Large intestine (tissue), 3 donors: ENCODE data around the gene RDH5. TPM values are rescaled to one million over a fixed set of nuclear protein-coding genes. Genes with fewer than 3 reads are reported as not detected.

Source experiments
- DNase-seq, 2 donors: peaks; one replicate each; pipeline versions ENCODE4 v3.0.0 to v3.0.0-alpha.2; 2013
- H3K27ac ChIP-seq: one replicate; pipeline ENCODE4 v1.5.1; 2013; ENCODE audit warnings: low read length
- H3K27me3 ChIP-seq: 2 replicates; pipeline ENCODE4 v1.6.1; 2013; ENCODE audit warnings: low read length; ENCODE audit not compliant: control insufficient read depth, insufficient read depth
- H3K36me3 ChIP-seq: 2 replicates; pipeline ENCODE4 v1.6.1; 2013; ENCODE audit warnings: low read length; ENCODE audit not compliant: control insufficient read depth, insufficient read depth
- H3K4me1 ChIP-seq: one replicate; pipeline ENCODE4 v1.6.1; 2013; ENCODE audit warnings: low read length; ENCODE audit not compliant: control insufficient read depth, insufficient read depth
- H3K4me3 ChIP-seq: one replicate; pipeline ENCODE4 v1.5.1; 2013; ENCODE audit warnings: low read length
- H3K9me3 ChIP-seq: one replicate; pipeline ENCODE4 v1.6.1; 2013; ENCODE audit warnings: mild to moderate bottlenecking, low read depth, low read length, moderate library complexity; ENCODE audit not compliant: control insufficient read depth
- WGBS: methylation state at CpG from one replicate; pipeline ENCODE4 v1.1.5; 2013; ENCODE audit warnings: low lambda C conversion rate; ENCODE audit not compliant: insufficient coverage; 5-methylcytosine and 5-hydroxymethylcytosine counted together
- polyA plus RNA-seq: library from polyadenylated mRNA; unstranded; fragments of 120-200 nt; gene quantifications from one replicate; pipeline ENCODE4 v1.2.1, GENCODE V29; 2013

Gene RDH5
- polyA plus RNA-seq, 1 donor = 56.7 TPM

GRCh38 chr12:55694651-55695050 lies 25.5 kb upstream of the RDH5 start:
- Histone ChIP-seq H3K36me3 (no peaks in the 10 kb centered on the region), H3K27me3 (no peaks in the 10 kb centered on the region), H3K4me1 (peaks cover 35% of the 10 kb centered on the region), H3K4me3 (no peak overlapping the region), H3K9me3 (no peaks in the 10 kb centered on the region), H3K27ac (no peak overlapping the region)
- no peak for DNase-seq
- no CpG with 5 or more reads among the region's 4 CpGs for WGBS

- H3K27me3 ChIP-seq = no peaks in the 10 kb centered on the region
- no peak overlapping the region for H3K4me3 ChIP-seq
- H3K27ac ChIP-seq = peak overlapping the region; percentile 27
- no peaks in the 10 kb centered on the region for H3K9me3 ChIP-seq
- DNase-seq = peak; percentile 60 to 68
- H3K36me3 ChIP-seq = no peaks in the 10 kb centered on the region
- H3K4me1 ChIP-seq = peaks cover 41% of the 10 kb centered on the region
- no CpG with 5 or more reads among the region's 7 CpGs for WGBS
These were observed 24.8 kb upstream of the RDH5 start for GRCh38 chr12:55695349-55695748.

- peak overlapping the region; percentile 27 for H3K27ac ChIP-seq
- no peaks in the 10 kb centered on the region for H3K9me3 ChIP-seq
- H3K27me3 ChIP-seq = no peaks in the 10 kb centered on the region
- no peak for DNase-seq
- no CpG with 5 or more reads among the region's 6 CpGs for WGBS
- H3K4me3 ChIP-seq = no peak overlapping the region
- peaks cover 41% of the 10 kb centered on the region for H3K4me1 ChIP-seq
- H3K36me3 ChIP-seq = no peaks in the 10 kb centered on the region
These were observed 24.1 kb upstream of the RDH5 start for GRCh38 chr12:55696141-55696540.

- Histone ChIP-seq H3K9me3 (no peaks in the 10 kb centered on the region), H3K27ac (no peak overlapping the region), H3K27me3 (no peaks in the 10 kb centered on the region), H3K36me3 (no peaks in the 10 kb centered on the region), H3K4me3 (no peak overlapping the region), H3K4me1 (peaks cover 41% of the 10 kb centered on the region)
- no peak for DNase-seq
- WGBS = no CpG with 5 or more reads among the region's 19 CpGs
These were observed 23.3 kb upstream of the RDH5 start for GRCh38 chr12:55696796-55697462.

GRCh38 chr12:55697686-55698085 lies 22.5 kb upstream of the RDH5 start:
- no peaks in the 10 kb centered on the region for H3K36me3 ChIP-seq
- no peaks in the 10 kb centered on the region for H3K9me3 ChIP-seq
- peaks cover 41% of the 10 kb centered on the region for H3K4me1 ChIP-seq
- no CpG with 5 or more reads among the region's 7 CpGs for WGBS
- DNase-seq = no peak
- no peaks in the 10 kb centered on the region for H3K27me3 ChIP-seq
- no peak overlapping the region for H3K4me3 ChIP-seq
- no peak overlapping the region for H3K27ac ChIP-seq

GRCh38 chr12:55698241-55698955 lies 21.8 kb upstream of the RDH5 start:
- Histone ChIP-seq H3K36me3 (no peaks in the 10 kb centered on the region), H3K27me3 (no peaks in the 10 kb centered on the region), H3K4me1 (peaks cover 46% of the 10 kb centered on the region), H3K27ac (no peak overlapping the region), H3K9me3 (no peaks in the 10 kb centered on the region), H3K4me3 (no peak overlapping the region)
- no peak for DNase-seq
- no CpG with 5 or more reads among the region's 16 CpGs for WGBS

GRCh38 chr12:55698965-55699364 lies 21.2 kb upstream of the RDH5 start:
- no peaks in the 10 kb centered on the region for H3K9me3 ChIP-seq
- DNase-seq = no peak
- no peak overlapping the region for H3K4me3 ChIP-seq
- no peaks in the 10 kb centered on the region for H3K36me3 ChIP-seq
- no peak overlapping the region for H3K27ac ChIP-seq
- no CpG with 5 or more reads among the region's 1 CpG for WGBS
- H3K4me1 ChIP-seq = peaks cover 45% of the 10 kb centered on the region
- no peaks in the 10 kb centered on the region for H3K27me3 ChIP-seq

- WGBS = no CpG with 5 or more reads among the region's 5 CpGs
- peak in 1 of 2 donors; percentile 69 for DNase-seq
- no peaks in the 10 kb centered on the region for H3K27me3 ChIP-seq
- H3K4me1 ChIP-seq = peaks cover 39% of the 10 kb centered on the region
- H3K27ac ChIP-seq = no peak overlapping the region
- no peaks in the 10 kb centered on the region for H3K9me3 ChIP-seq
- H3K36me3 ChIP-seq = no peaks in the 10 kb centered on the region
- H3K4me3 ChIP-seq = no peak overlapping the region
These were observed 20.6 kb upstream of the RDH5 start for GRCh38 chr12:55699471-55700055.

GRCh38 chr12:55700255-55701018 lies 19.8 kb upstream of the RDH5 start:
- Histone ChIP-seq H3K4me3 (no peak overlapping the region), H3K9me3 (no peaks in the 10 kb centered on the region), H3K27ac (no peak overlapping the region), H3K4me1 (peaks cover 31% of the 10 kb centered on the region), H3K36me3 (no peaks in the 10 kb centered on the region), H3K27me3 (no peaks in the 10 kb centered on the region)
- WGBS = no CpG with 5 or more reads among the region's 21 CpGs
- DNase-seq = no peak

- peaks cover 9% of the 10 kb centered on the region for H3K27me3 ChIP-seq
- no CpG with 5 or more reads among the region's 8 CpGs for WGBS
- no peak for DNase-seq
- no peaks in the 10 kb centered on the region for H3K36me3 ChIP-seq
- H3K4me3 ChIP-seq = no peak overlapping the region
- no peaks in the 10 kb centered on the region for H3K9me3 ChIP-seq
- H3K4me1 ChIP-seq = peaks cover 35% of the 10 kb centered on the region
- H3K27ac ChIP-seq = no peak overlapping the region
These were observed 17.3 kb upstream of the RDH5 start for GRCh38 chr12:55702861-55703260.
